Kasumi-1 (cell line): Measurements from ENCODE around the gene ISM2.
"Not testable (repeated sequence)": the region's sequence is repeated elsewhere in the genome, so short reads cannot be mapped to it uniquely, and the experiment has no call there.

Experiments
- DNase-seq, 2 experiments: peaks; one replicate each; lab custom pipeline; 2025; lab: John Stamatoyannopoulos, UW

Gene ISM2

GRCh38 chr14:77498120-77498979, at the start of gene ISM2:
ISM2 (minus strand) TSS chr14:77498816; CDS start chr14:77498793, 23 bp downstream.
- DNase-seq: peak in 1 of 2 experiments; percentile 20

GRCh38 chr14:77547512-77548180, 49.0 kb upstream of the ISM2 start:
- DNase-seq: no peak

- DNase-seq: not testable (repeated sequence)
These were observed 46.6 kb upstream of the ISM2 start for GRCh38 chr14:77545171-77545570.

- DNase-seq: no peak
These were observed 46.0 kb upstream of the ISM2 start for GRCh38 chr14:77544571-77544970.

GRCh38 chr14:77543637-77544334, 45.2 kb upstream of the ISM2 start:
- no peak for DNase-seq

GRCh38 chr14:77543240-77543551, 44.6 kb upstream of the ISM2 start:
- no peak for DNase-seq

GRCh38 chr14:77542421-77543239, 44.0 kb upstream of the ISM2 start:
- peak in 1 of 2 experiments; percentile 46 for DNase-seq

- DNase-seq: no peak
These were observed 43.3 kb upstream of the ISM2 start for GRCh38 chr14:77541905-77542304.

GRCh38 chr14:77536951-77537350, 38.3 kb upstream of the ISM2 start:
- DNase-seq: not testable (repeated sequence)

- DNase-seq: no peak
These were observed 32.5 kb upstream of the ISM2 start for GRCh38 chr14:77531071-77531470.

- no peak for DNase-seq
These were observed 31.3 kb upstream of the ISM2 start for GRCh38 chr14:77529963-77530362.

GRCh38 chr14:77529213-77529612, 30.6 kb upstream of the ISM2 start:
- DNase-seq: no peak

GRCh38 chr14:77528701-77529100, 30.1 kb upstream of the ISM2 start:
- DNase-seq: not testable (repeated sequence)

- DNase-seq: no peak
These were observed 27.6 kb upstream of the ISM2 start for GRCh38 chr14:77526266-77526665.

- DNase-seq: no peak
These were observed 25.9 kb upstream of the ISM2 start for GRCh38 chr14:77524536-77524935.

GRCh38 chr14:77523109-77523508, 24.5 kb upstream of the ISM2 start:
- no peak for DNase-seq

- DNase-seq: no peak
These were observed 21.9 kb upstream of the ISM2 start for GRCh38 chr14:77520555-77520954.

- DNase-seq: no peak
These were observed 17.5 kb upstream of the ISM2 start for GRCh38 chr14:77516126-77516525.

- DNase-seq: no peak
These were observed 13.0 kb upstream of the ISM2 start for GRCh38 chr14:77511486-77512162.

GRCh38 chr14:77509366-77509765, 10.8 kb upstream of the ISM2 start:
- no peak for DNase-seq

GRCh38 chr14:77508876-77509275, 10.3 kb upstream of the ISM2 start:
- no peak for DNase-seq
